MM.1S (cell line): ENCODE results near the gene XCR1.

Experiments
- DNase-seq: peaks from one replicate; pipeline ENCODE4 v3.0.0-alpha.2; 2015
- H2AFZ ChIP-seq: fragments of 300-600 bp; sonication (generic); 2 replicates; pipeline ENCODE4 v1.6.0; 2016; ENCODE audit warnings: antibody characterized with exemption, low read length
- H3F3A ChIP-seq: fragments of 300-600 bp; sonication (generic); 2 replicates; pipeline ENCODE4 v1.6.1; 2016; ENCODE audit warnings: mild to moderate bottlenecking, antibody characterized with exemption, low read length, moderate library complexity, mixed read lengths; ENCODE audit not compliant: insufficient read depth
- H3K27ac ChIP-seq: fragments of 300-600 bp; sonication (generic); 2 replicates; pipeline ENCODE4 v1.5.1; 2016; ENCODE audit warnings: mild to moderate bottlenecking, low read length
- H3K27me3 ChIP-seq: fragments of 300-600 bp; sonication (generic); replicated peaks from 2 replicates; pipeline ENCODE4 v1.6.0; 2016; ENCODE audit warnings: low read length; ENCODE audit not compliant: insufficient read depth
- H3K36me3 ChIP-seq: fragments of 300-600 bp; sonication (generic); replicated peaks from 2 replicates; pipeline ENCODE4 v1.6.1; 2016; ENCODE audit warnings: mild to moderate bottlenecking, low read length, mixed read lengths; ENCODE audit not compliant: insufficient read depth
- H3K4me1 ChIP-seq: fragments of 300-600 bp; sonication (generic); 2 replicates; pipeline ENCODE4 v1.6.1; 2016; ENCODE audit warnings: low read length, mixed read lengths
- H3K4me2 ChIP-seq: fragments of 300-600 bp; sonication (generic); 2 replicates; pipeline ENCODE4 v1.6.0; 2016; ENCODE audit warnings: low read depth, low read length
- H3K4me3 ChIP-seq: fragments of 300-600 bp; sonication (generic); 2 replicates; pipeline ENCODE4 v1.5.1; 2016; ENCODE audit warnings: low read length, mixed read lengths
- H3K79me2 ChIP-seq: fragments of 300-600 bp; sonication (generic); 2 replicates; pipeline ENCODE4 v1.6.1; 2016; ENCODE audit warnings: mixed run types, low read length, mixed read lengths
- H3K9ac ChIP-seq: fragments of 300-600 bp; sonication (generic); 2 replicates; pipeline ENCODE4 v1.6.1; 2016; ENCODE audit warnings: low read length, mixed read lengths
- H3K9me2 ChIP-seq: fragments of 300-600 bp; sonication (generic); replicated peaks from 2 replicates; pipeline ENCODE4 v1.6.1; 2016; ENCODE audit warnings: mild to moderate bottlenecking, low read length, mixed read lengths; ENCODE audit not compliant: insufficient read depth
- H3K9me3 ChIP-seq: fragments of 300-600 bp; sonication (generic); replicated peaks from 2 replicates; pipeline ENCODE4 v1.6.1; 2016; ENCODE audit warnings: mild to moderate bottlenecking, low read length, mixed read lengths; ENCODE audit not compliant: insufficient read depth
- H4K20me1 ChIP-seq: fragments of 300-600 bp; sonication (generic); 2 replicates; pipeline ENCODE4 v1.6.1; 2016; ENCODE audit warnings: mild to moderate bottlenecking, low read length, moderate library complexity, mixed read lengths; ENCODE audit not compliant: insufficient read depth
- CTCF ChIP-seq: fragments of 300-600 bp; sonication (generic); IDR thresholded peaks from 2 replicates; pipeline ENCODE4 v1.5.1; 2016; ENCODE audit warnings: antibody characterized with exemption, low read length, mixed read lengths
- EZH2 ChIP-seq: fragments of 300-600 bp; sonication (generic); optimal IDR thresholded peaks from 2 replicates; pipeline ENCODE3; 2017; ENCODE audit warnings: low read depth, mild to moderate bottlenecking, antibody characterized with exemption, low read length, mixed read lengths
- EZH2phosphoT487 ChIP-seq: fragments of 300-600 bp; sonication (generic); IDR thresholded peaks from 2 replicates; pipeline ENCODE4 v1.6.1; 2018; ENCODE audit warnings: antibody characterized with exemption, low read length

XCR1 gene

GRCh38 chr3:46036191-46036590, 8.9 kb upstream of the XCR1 start:
- Histone ChIP-seq H3K4me1 (no peaks in the 10 kb centered on the region), H3K4me3 (no peak overlapping the region), H3K27me3 (no peaks in the 10 kb centered on the region), H4K20me1 (no peaks in the 10 kb centered on the region), H3K9ac (no peak overlapping the region), H3K9me2 (no peaks in the 10 kb centered on the region), H3K36me3 (no peaks in the 10 kb centered on the region), H3K4me2 (no peak overlapping the region), H3K27ac (no peak overlapping the region), H3F3A (no peaks in the 10 kb centered on the region), H2AFZ (no peak overlapping the region), H3K79me2 (no peaks in the 10 kb centered on the region), H3K9me3 (no peaks in the 10 kb centered on the region)
- DNase-seq: no peak
- no peak for TF ChIP-seq CTCF
- no peak for TF ChIP-seq EZH2phosphoT487
- no peak for TF ChIP-seq EZH2

- Histone ChIP-seq H3K4me3 (no peak overlapping the region), H3K27ac (no peak overlapping the region), H3F3A (peaks cover 11% of the 10 kb centered on the region), H2AFZ (no peak overlapping the region), H3K36me3 (no peaks in the 10 kb centered on the region), H3K9me3 (no peaks in the 10 kb centered on the region), H3K9ac (no peak overlapping the region), H3K4me2 (no peak overlapping the region), H3K27me3 (no peaks in the 10 kb centered on the region), H4K20me1 (no peaks in the 10 kb centered on the region), H3K9me2 (no peaks in the 10 kb centered on the region), H3K79me2 (no peaks in the 10 kb centered on the region), H3K4me1 (peaks cover 22% of the 10 kb centered on the region)
- no peak for DNase-seq
- no peak for TF ChIP-seq CTCF
- no peak for TF ChIP-seq EZH2phosphoT487
- no peak for TF ChIP-seq EZH2
Measured at GRCh38 chr3:46031747-46032146, 4.5 kb upstream of the XCR1 start.

GRCh38 chr3:46031269-46031668, 4.0 kb upstream of the XCR1 start:
- Histone ChIP-seq H2AFZ (no peak overlapping the region), H3K9me3 (no peaks in the 10 kb centered on the region), H3K9me2 (no peaks in the 10 kb centered on the region), H3K4me2 (no peak overlapping the region), H3K79me2 (no peaks in the 10 kb centered on the region), H3K9ac (no peak overlapping the region), H3K27me3 (no peaks in the 10 kb centered on the region), H3K4me3 (no peak overlapping the region), H3F3A (peaks cover 11% of the 10 kb centered on the region), H3K27ac (no peak overlapping the region), H4K20me1 (no peaks in the 10 kb centered on the region), H3K36me3 (no peaks in the 10 kb centered on the region), H3K4me1 (peaks cover 22% of the 10 kb centered on the region)
- TF ChIP-seq EZH2phosphoT487 (no peak), EZH2 (no peak), CTCF (no peak)
- no peak for DNase-seq
